KMS-11 (cell line): ENCODE measurements around the gene HOXB6.

ENCODE experiments used
- H2AFZ ChIP-seq: fragments of 200-600 bp; sonication (generic); 2 replicates; pipeline ENCODE4 v1.6.1; 2016; ENCODE audit warnings: antibody characterized with exemption, mixed run types, low read depth
- H3K27ac ChIP-seq: fragments of 200-600 bp; sonication (generic); 2 replicates; pipeline ENCODE4 v1.6.1; 2016; ENCODE audit warnings: mild to moderate bottlenecking, mixed run types
- H3K27me3 ChIP-seq: fragments of 200-600 bp; sonication (generic); 2 replicates; pipeline ENCODE4 v1.6.1; 2017; ENCODE audit warnings: mild to moderate bottlenecking, low read depth, mixed run types, moderate library complexity; ENCODE audit not compliant: insufficient read depth
- H3K36me3 ChIP-seq: fragments of 200-600 bp; sonication (generic); 2 replicates; pipeline ENCODE4 v1.6.1; 2017; ENCODE audit warnings: mild to moderate bottlenecking, mixed run types; ENCODE audit not compliant: insufficient read depth
- H3K4me1 ChIP-seq: fragments of 200-600 bp; sonication (generic); 2 replicates; pipeline ENCODE4 v1.6.1; 2016; ENCODE audit warnings: mild to moderate bottlenecking, low read depth, mixed run types; ENCODE audit not compliant: poor library complexity, severe bottlenecking
- H3K4me2 ChIP-seq: fragments of 200-600 bp; sonication (generic); 2 replicates; pipeline ENCODE4 v1.7.0; 2016; ENCODE audit warnings: mild to moderate bottlenecking, mixed run types
- H3K4me3 ChIP-seq: fragments of 200-600 bp; sonication (generic); IDR thresholded peaks from 2 replicates; pipeline ENCODE4 v1.6.1; 2017; ENCODE audit warnings: low read depth, low read length, mixed read lengths; ENCODE audit not compliant: insufficient read depth
- H3K79me2 ChIP-seq: fragments of 200-600 bp; sonication (generic); 2 replicates; pipeline ENCODE4 v1.6.1; 2016; ENCODE audit warnings: low read depth, mixed run types; ENCODE audit not compliant: insufficient read depth
- H3K9ac ChIP-seq: fragments of 200-600 bp; sonication (generic); 2 replicates; pipeline ENCODE4 v1.6.1; 2016; ENCODE audit warnings: mild to moderate bottlenecking, mixed run types
- H4K20me1 ChIP-seq: fragments of 200-600 bp; sonication (generic); 2 replicates; pipeline ENCODE4 v1.6.1; 2016; ENCODE audit warnings: mild to moderate bottlenecking, mixed run types; ENCODE audit not compliant: insufficient read depth
- TF ChIP-seq, protein P1 (sequence below): fragments of 200-600 bp; sonication (generic); conservative IDR thresholded peaks from 2 replicates; pipeline ENCODE4 v1.6.1; 2017; ENCODE audit warnings: low read depth, mild to moderate bottlenecking, antibody characterized with exemption, low read length, moderate library complexity, mixed read lengths

The HOXB6 gene

DNA sequence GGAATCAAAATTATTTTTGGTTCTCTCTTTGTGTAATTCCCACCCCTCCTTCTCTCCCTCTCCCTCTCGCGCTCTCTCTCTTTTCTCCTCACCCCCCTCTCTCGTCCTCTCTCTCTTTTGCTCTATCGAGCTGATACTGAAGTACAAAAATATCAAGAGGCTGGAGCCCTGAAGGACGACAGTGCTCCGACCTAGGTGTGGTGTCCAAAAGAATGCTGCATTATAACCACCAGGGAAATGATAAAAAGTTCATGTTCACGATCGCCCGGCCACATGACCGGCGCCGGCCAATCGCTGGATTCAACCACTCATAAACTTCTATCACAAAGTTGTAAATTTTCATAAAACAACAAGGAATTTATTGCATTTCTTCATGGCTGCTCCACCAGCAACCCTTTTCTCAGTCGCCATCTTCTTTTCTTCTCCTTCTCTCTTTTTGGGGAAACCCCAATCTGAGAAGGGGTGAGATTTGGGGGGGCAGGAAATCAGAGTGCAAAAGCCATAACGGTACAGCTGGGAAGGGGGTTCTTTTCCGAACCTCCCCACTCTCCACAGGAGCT, at the start of gene HOXB6:
Gene HOXB6 (minus strand): TSS at position 217 of the 560 bp plus-strand sequence. CDS start 6,836 bp downstream, outside the sequence.
- Histone ChIP-seq H3K4me2 (peak within 1 kb of the TSS; percentile 33), H3K27ac (no peak within 1 kb of the TSS), H4K20me1 (no peaks in the 10 kb centered on the region), H3K79me2 (no peaks in the 10 kb centered on the region), H3K4me3 (no peak within 1 kb of the TSS), H3K4me1 (peaks cover 21% of the 10 kb centered on the region), H3K27me3 (peaks cover 43% of the 10 kb centered on the region), H2AFZ (no peak within 1 kb of the TSS), H3K9ac (no peak within 1 kb of the TSS), H3K36me3 (no peaks in the 10 kb centered on the region)
- TF ChIP-seq, protein P1, sequence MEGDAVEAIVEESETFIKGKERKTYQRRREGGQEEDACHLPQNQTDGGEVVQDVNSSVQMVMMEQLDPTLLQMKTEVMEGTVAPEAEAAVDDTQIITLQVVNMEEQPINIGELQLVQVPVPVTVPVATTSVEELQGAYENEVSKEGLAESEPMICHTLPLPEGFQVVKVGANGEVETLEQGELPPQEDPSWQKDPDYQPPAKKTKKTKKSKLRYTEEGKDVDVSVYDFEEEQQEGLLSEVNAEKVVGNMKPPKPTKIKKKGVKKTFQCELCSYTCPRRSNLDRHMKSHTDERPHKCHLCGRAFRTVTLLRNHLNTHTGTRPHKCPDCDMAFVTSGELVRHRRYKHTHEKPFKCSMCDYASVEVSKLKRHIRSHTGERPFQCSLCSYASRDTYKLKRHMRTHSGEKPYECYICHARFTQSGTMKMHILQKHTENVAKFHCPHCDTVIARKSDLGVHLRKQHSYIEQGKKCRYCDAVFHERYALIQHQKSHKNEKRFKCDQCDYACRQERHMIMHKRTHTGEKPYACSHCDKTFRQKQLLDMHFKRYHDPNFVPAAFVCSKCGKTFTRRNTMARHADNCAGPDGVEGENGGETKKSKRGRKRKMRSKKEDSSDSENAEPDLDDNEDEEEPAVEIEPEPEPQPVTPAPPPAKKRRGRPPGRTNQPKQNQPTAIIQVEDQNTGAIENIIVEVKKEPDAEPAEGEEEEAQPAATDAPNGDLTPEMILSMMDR = no peak

DNA sequence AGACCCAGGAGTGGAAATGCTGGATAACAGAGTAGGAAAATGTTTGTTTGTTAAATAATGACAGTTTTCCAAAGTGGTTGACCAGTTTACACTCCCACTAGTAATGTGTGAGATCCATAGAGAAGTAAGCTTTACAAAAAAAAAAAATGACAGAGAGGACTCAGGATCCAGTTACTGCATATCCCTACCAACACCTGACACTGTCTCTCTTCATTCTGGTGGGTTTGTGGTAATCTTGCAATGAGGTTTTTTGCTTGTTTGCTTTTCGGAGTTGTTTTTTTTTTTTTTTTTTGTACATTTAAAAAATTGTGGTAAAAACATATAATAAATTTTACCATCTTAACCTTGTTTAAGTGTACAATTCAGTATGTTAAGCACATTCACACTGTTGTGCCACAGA, 45.0 kb upstream of the HOXB6 start:
- H3K4me2 ChIP-seq = no peak overlapping the region
- no peaks in the 10 kb centered on the region for H4K20me1 ChIP-seq
- H3K27me3 ChIP-seq = no peaks in the 10 kb centered on the region
- no peak overlapping the region for H3K27ac ChIP-seq
- TF ChIP-seq, protein P1 = no peak
- no peak overlapping the region for H2AFZ ChIP-seq
- no peak overlapping the region for H3K9ac ChIP-seq
- no peaks in the 10 kb centered on the region for H3K36me3 ChIP-seq
- peaks cover 7% of the 10 kb centered on the region for H3K4me1 ChIP-seq
- no peak overlapping the region for H3K4me3 ChIP-seq
- H3K79me2 ChIP-seq = no peaks in the 10 kb centered on the region

DNA sequence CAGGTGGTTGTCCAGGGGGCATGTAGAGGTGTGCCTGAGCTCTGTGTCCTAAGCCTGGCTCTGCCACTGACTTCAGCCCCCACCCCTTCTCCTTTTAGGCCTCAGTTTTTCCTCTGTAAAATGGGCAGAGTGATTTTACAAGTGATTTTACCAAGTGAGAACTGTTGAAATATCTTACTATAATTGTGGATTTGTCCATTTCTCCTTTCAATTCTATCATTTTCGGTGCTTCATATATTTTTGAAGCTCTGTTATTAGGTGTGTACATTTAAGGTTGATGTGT, 43.1 kb upstream of the HOXB6 start:
- H3K4me1 ChIP-seq = peaks cover 7% of the 10 kb centered on the region
- H3K9ac ChIP-seq = peak overlapping the region; percentile 14; the same call in 1 of the 2 replicates
- H4K20me1 ChIP-seq = no peaks in the 10 kb centered on the region
- no peaks in the 10 kb centered on the region for H3K36me3 ChIP-seq
- H3K27me3 ChIP-seq = no peaks in the 10 kb centered on the region
- peak overlapping the region; percentile 56; the same call in 1 of the 2 replicates for H2AFZ ChIP-seq
- no peak overlapping the region for H3K27ac ChIP-seq
- H3K4me3 ChIP-seq = no peak overlapping the region
- H3K79me2 ChIP-seq = no peaks in the 10 kb centered on the region
- peak overlapping the region; percentile 5; the same call in 1 of the 2 replicates for H3K4me2 ChIP-seq
- TF ChIP-seq, protein P1 = no peak

DNA sequence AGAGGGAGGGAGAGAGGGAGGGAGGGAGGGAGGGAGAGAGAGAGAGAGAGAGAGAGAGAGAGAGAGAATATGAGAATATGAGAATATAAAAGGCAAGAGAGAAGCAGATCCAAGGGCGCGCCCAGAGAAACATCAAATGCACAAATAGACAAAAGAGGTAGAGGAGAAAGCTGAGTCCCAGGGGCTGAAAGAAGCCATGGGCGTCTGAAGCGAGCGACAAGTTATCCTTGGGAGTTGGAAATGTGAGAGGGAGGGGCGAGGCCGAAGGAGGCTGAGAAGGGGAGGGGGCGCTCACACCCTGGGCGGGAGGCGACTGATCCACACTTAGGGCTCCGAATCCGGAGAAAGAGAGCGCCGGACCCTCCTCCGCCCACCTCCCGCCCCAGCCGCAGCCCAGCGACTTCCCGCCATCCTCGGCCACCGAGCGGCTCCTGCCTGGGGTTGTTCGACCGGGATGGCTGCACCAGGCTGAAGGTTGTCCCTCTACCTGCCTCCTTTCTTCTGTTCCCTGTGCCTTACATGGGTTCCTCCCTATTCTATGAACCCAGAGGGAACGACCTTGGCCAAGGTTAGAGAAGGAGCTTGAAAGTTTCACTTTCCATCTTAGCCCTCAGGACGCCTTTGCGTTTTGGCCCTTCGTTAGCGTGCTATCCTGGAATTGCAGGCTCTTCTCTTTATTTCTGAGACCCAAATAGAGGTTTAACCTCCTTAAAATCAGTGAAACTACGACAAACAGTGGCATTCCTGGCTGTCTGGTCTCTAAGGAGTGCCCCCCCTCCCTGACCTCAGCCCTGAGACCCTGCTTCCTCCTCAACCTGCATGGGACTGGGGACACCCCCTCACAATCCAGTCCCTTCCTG, 42.5 kb upstream of the HOXB6 start:
- H3K4me2 ChIP-seq = peak overlapping the region; percentile 5; the same call in 1 of the 2 replicates
- TF ChIP-seq, protein P1 = no peak
- peak overlapping the region; percentile 56 for H2AFZ ChIP-seq
- H3K4me3 ChIP-seq = no peak overlapping the region
- no peaks in the 10 kb centered on the region for H3K36me3 ChIP-seq
- H3K4me1 ChIP-seq = peaks cover 5% of the 10 kb centered on the region
- no peak overlapping the region for H3K27ac ChIP-seq
- H3K79me2 ChIP-seq = no peaks in the 10 kb centered on the region
- H3K9ac ChIP-seq = peak overlapping the region; percentile 14; the same call in 1 of the 2 replicates
- no peaks in the 10 kb centered on the region for H4K20me1 ChIP-seq
- H3K27me3 ChIP-seq = no peaks in the 10 kb centered on the region
